Fibroblast of upper back skin (primary cell): ENCODE results near the gene OR10H1.
"Not testable (repeated sequence)": the region's sequence is repeated elsewhere in the genome, so short reads cannot be mapped to it uniquely, and the experiment has no call there.

Experiments used
- DNase-seq: peaks from one replicate; pipeline ENCODE4 v3.0.0-alpha.2; 2013

Gene OR10H1, protein sequence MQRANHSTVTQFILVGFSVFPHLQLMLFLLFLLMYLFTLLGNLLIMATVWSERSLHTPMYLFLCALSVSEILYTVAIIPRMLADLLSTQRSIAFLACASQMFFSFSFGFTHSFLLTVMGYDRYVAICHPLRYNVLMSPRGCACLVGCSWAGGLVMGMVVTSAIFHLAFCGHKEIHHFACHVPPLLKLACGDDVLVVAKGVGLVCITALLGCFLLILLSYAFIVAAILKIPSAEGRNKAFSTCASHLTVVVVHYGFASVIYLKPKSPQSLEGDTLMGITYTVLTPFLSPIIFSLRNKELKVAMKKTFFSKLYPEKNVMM

DNA sequence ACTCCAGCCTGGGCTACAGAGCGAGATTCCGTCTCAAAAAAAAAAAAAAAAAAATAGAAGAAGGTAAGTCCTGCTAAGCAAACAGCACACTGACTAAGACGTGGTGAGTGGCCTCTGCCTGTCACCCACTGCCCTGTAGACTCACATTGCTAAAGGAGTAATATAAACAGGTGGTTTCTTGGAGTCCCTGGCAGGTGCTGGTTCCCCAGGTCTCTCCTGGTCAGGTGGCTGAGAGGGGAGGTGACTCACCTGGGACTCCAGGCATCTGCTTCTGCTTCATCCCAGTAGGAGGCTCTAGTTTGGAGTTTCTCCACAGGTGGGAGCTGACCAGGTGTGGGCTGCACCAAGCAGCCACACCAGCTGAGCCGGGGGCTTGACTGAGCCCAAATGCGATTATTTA lies at the start of gene OR10H1:
OR10H1 (minus strand) TSS at position 359 of the 400 bp plus-strand sequence. CDS start 7,627 bp downstream, outside the sequence.
- DNase-seq, result no peak

GRCh38 chr19:15864824-15865223 lies 49.4 kb upstream of the OR10H1 start:
- DNase-seq, result no peak

- DNase-seq, result no peak
Measured at GRCh38 chr19:15863272-15863671, 47.8 kb upstream of the OR10H1 start.

DNA sequence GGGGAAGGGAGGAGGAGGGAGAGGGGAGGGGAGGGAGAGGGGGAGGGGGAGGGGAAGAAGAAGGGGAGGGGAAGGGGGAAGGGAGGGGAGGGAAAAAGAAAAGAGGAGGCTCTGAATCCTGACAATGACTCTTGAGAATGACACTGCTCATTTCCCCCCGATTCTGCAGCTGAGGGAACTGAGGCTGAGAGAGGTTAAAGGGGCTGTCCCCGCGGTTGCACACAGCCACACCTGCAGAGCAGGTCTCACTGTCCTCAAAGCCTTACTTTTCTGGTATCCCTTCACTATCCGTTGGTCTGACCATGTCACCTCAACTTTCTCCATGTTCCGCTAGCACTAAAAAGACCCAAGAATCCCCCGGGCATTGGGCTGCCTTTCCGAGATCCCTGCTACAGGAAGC lies 47.0 kb upstream of the OR10H1 start:
- no peak for DNase-seq

- no peak for DNase-seq
Measured at GRCh38 chr19:15860522-15860921, 45.1 kb upstream of the OR10H1 start.

GRCh38 chr19:15859187-15859586 lies 43.7 kb upstream of the OR10H1 start:
- DNase-seq, result no peak

GRCh38 chr19:15850385-15850784 lies 34.9 kb upstream of the OR10H1 start:
- DNase-seq, result no peak

- no peak for DNase-seq
Measured at GRCh38 chr19:15846923-15847322, 31.5 kb upstream of the OR10H1 start.

- DNase-seq, result not testable (repeated sequence)
Measured at GRCh38 chr19:15843894-15844222, 28.4 kb upstream of the OR10H1 start.

- no peak for DNase-seq
Measured at GRCh38 chr19:15843203-15843893, 27.9 kb upstream of the OR10H1 start.

GRCh38 chr19:15841875-15842569 lies 26.6 kb upstream of the OR10H1 start:
- DNase-seq, result no peak

DNA sequence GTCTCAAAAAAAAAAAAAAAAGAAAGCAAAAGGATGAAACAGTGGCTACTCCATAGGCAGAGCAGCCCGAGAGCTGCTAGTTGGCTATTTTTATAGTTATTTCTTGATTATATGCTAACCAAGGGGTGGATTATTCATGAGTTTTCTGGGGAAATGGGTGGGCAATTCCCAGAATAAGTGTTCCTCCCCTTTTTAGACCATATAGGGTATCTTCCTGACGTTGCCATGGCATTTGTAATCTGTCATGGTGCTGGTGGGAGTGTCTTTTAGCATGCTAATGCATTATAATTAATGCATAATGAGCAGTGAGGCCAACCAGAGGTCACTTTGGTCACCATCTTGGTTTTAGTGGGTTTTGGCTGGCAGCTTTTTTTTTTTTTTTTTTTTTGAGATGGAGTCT lies 25.4 kb upstream of the OR10H1 start:
- no peak for DNase-seq

GRCh38 chr19:15839888-15840287 lies 24.4 kb upstream of the OR10H1 start:
- not testable (repeated sequence) for DNase-seq

DNA sequence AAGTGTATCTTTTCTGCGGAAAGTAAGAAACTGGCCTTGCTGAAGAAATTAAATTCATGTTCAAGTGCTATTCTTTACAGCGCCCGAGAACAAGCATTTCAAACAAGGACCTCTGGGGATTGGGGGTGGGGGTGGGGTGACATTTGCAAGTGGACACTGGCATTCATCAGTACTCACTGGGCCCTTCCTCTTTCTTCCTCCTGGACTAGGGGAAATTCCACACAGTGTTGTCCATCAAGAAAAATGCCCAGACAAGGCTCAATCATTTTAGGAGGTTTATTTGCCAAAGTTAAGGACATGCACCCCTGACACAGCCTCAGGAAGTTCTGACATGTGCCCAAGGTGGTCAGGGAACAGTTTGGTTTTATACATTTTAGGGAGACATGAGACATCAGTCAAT lies 22.9 kb upstream of the OR10H1 start:
- DNase-seq, result no peak

- no peak for DNase-seq
Measured at GRCh38 chr19:15837221-15837731, 21.8 kb upstream of the OR10H1 start.

GRCh38 chr19:15836330-15837220 lies 21.1 kb upstream of the OR10H1 start:
- DNase-seq, result peak; percentile 97

DNA sequence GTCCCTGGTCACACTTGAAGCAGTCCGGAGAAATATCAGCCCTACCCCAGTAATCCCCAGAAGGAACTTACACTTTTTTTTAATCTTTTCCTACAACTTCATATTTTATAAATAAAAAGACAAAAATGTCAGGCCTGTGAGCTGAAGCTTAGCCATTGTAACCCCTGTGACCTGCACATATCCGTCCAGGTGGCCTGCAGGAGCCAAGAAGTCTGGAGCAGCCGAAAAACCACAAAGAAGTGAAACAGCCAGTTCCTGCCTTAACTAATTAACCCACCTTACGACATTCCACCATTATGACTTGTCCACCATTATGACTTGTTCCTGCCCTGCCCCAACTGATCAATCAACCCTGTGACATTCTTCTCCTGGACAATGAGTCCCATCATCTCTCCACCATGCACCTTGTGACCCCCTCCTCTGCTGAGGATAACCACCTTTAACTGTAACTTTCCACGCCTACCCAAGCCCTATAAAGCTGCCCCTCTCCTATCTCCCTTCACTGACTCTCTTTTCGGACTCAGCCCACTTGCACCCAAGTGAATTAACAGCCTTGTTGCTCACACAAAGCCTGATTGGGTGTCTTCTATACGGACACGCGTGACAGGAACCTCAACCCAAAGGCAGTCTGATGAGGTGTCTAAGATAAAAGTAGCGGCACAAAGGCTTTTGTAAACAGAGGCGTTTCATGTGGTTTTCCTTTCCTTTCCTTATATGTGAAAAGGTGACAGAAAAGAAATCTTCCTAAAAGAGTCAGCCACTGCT lies 20.3 kb upstream of the OR10H1 start:
- not testable (repeated sequence) for DNase-seq

DNA sequence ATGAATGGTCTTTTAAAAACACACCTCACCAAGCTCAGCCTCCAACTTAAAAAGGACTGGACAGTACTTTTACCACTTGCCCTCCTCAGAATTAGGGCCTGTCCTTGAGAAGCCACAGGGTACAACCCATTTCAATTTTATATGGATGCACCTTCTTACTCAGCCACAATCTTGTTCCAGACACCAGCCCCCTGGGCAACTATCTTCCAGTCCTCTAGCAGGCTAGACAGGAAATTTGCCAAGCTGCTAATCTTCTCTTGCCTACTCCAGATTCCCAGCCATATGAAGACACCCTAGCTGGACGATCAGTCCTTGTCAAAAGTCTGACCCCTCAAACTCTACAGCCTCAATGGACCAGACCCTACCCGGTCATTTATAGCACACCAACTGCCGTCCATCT lies 18.8 kb upstream of the OR10H1 start:
- DNase-seq, result not testable (repeated sequence)

- DNase-seq, result no peak
Measured at GRCh38 chr19:15831626-15832025, 16.2 kb upstream of the OR10H1 start.

- DNase-seq, result no peak
Measured at GRCh38 chr19:15829786-15830185, 14.3 kb upstream of the OR10H1 start.

DNA sequence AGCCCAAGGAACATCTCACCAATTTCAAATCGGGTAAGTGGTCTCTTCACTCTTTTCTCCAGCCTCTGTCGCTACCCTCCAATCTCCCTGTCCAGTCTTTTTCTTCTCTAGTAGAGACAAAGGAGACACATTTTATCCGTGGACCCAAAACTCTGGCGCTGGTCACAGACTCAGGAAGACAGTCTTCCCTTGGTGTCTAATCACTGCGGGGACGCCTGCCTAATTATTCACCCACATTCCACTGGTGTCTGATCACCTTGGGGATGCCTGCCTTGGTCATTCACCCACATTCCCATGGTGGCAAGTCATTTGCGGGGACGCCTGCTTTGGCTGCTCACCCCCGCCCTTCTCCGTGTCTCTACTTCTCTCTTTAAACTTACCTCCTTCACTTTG lies 13.8 kb upstream of the OR10H1 start:
- no peak for DNase-seq
